Stimulated activated effector memory CD8-positive, alpha-beta T cell treated with anti-CD3 and anti-CD28 coated beads, Interleukin-12 subunit alpha, Interleukin-12 subunit beta, amount 100 ng/mL, for 72 hours (primary cell): ENCODE results near the gene HOXB8.

Source experiments
- ATAC-seq: fragments of 150-1000 bp; cut with Tn5 transposase; 2 replicates; pipeline ENCODE4 v1.10.0; 2021
- DNase-seq, 2 donors: peaks; one replicate each; pipeline ENCODE4 v3.0.0; 2021 to 2022; ENCODE audit warnings: low spot score in 2 of 2
- H3K27ac Mint-ChIP-seq: one replicate; pipeline ENCODE4 v1.8.0; 2022; ENCODE audit warnings: mild to moderate bottlenecking, mixed read lengths
- H3K36me3 Mint-ChIP-seq: one replicate; pipeline ENCODE4 v1.8.0; 2022; ENCODE audit warnings: mild to moderate bottlenecking, mixed read lengths
- H3K4me1 Mint-ChIP-seq: one replicate; pipeline ENCODE4 v1.8.0; 2022; ENCODE audit warnings: mixed read lengths
- H3K4me3 Mint-ChIP-seq: one replicate; pipeline ENCODE4 v1.8.0; 2022; ENCODE audit warnings: mild to moderate bottlenecking, mixed read lengths
- H3K9me3 Mint-ChIP-seq: one replicate; pipeline ENCODE4 v1.8.0; 2022; ENCODE audit warnings: mixed read lengths

Gene HOXB8

DNA sequence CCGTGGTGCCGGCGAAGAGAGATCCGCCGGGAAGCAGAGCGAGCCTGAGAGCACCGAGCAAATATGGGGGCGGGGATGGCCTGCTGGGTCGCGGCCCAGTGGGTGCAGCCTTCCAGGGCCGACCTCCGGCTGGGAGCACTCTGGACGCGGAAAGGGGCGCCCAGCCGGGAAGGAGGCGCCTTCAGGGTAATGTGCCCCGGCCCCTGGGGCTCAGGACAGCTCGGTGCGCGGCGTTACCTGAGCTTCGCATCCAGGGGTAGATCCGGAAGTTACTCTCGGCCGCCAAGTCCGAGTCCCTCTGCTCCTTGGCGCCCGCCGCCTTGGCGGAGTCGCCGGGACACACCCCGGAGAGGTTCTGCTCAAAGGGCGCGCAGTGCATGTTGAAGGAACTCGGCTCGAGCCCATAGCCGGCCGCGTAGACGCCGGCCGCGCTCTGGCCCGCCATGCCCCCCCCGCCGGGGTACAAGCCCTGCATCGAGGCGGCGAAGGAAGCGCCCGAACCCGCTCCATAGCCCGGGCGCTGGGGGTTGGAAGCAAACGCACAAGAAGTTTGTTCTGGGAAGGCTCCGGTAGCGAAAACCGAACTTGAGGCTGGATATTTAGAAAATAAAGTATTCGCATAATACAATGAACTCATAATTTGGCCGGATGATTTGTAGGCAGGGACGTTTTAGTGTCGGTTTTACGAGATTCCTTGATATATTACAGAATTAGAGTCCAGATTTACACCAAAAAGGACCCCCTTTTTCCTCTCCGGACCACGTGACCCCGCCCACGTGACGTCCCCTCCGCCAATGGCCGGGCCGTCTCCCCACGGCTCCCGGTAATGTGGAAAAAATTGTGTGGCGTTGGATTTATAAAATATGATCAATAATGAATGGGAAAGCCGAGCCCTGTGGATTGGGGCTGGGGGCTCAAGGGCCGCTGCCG, 4.5 kb downstream of the HOXB8 start, which contains the start of gene HOXB7:
TSS of gene HOXB7 (minus strand) at position 736 of the 930 bp plus-strand sequence. CDS start at position 637, 99 bp downstream.
- Mint-ChIP-seq H3K4me1 (peaks cover 52% of the 10 kb centered on the region), H3K36me3 (peaks cover 18% of the 10 kb centered on the region), H3K4me3 (peak within 1 kb of the TSS; percentile 94), H3K27ac (peak within 1 kb of the TSS; percentile 82), H3K9me3 (no peaks in the 10 kb centered on the region)
- DNase-seq (peak; percentile 58 to 87), ATAC-seq (peak; percentile 53)

DNA sequence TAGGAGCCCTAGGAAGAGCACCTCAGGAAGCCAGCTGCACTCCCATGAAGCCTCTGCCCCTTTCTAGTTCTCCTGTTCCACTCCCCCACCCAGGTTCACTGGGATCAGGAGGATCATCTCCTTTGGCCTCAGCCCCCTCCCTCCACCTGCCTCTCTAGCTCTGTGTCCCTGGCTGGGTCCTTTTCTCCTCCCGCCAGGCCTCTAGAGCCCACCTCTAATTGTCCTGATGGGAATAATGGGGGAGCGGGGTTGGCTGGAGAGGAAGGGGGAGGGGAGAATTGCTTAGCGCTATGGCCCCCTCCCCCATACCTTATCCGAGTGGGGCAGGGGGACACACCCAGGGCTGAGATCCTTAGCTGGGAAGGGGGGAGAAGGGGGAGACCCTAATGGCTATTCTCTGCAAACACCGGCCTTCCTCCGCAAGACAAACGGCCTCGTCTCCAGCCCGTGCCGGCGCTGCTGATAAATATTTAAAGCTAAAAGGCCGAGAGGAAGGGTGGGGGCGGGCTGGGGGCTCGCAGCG, 5.3 kb downstream of the HOXB8 start:
- Mint-ChIP-seq H3K9me3 (no peaks in the 10 kb centered on the region), H3K36me3 (peaks cover 18% of the 10 kb centered on the region), H3K27ac (peak overlapping the region; percentile 82), H3K4me3 (peak overlapping the region; percentile 94), H3K4me1 (peaks cover 48% of the 10 kb centered on the region)
- DNase-seq (no peak), ATAC-seq (no peak)

DNA sequence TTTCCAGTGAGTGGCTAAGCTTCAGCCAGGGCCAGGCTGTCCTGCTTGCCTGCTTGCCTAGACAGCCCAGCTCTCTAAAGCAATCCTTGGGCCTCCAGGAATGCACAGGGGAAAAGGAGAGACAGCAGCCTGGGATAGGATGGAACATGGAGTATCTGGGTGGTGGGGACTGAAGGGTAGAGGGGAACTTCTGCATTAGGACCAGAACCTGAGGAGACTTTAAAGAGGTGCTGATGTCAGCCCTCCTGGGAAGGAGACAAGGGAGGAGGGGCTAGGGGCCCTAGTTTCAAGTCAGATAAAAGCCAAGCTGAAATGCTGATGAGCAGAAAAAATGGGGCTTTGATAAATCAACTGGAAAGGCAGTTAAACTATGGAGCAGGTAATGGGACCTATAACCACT, 6.1 kb downstream of the HOXB8 start:
- DNase-seq, result no peak
- peak overlapping the region; percentile 21 for H3K27ac Mint-ChIP-seq
- ATAC-seq, result no peak
- peaks cover 18% of the 10 kb centered on the region for H3K36me3 Mint-ChIP-seq
- H3K4me1 Mint-ChIP-seq, result peaks cover 48% of the 10 kb centered on the region
- no peaks in the 10 kb centered on the region for H3K9me3 Mint-ChIP-seq
- peak overlapping the region; percentile 94 for H3K4me3 Mint-ChIP-seq

DNA sequence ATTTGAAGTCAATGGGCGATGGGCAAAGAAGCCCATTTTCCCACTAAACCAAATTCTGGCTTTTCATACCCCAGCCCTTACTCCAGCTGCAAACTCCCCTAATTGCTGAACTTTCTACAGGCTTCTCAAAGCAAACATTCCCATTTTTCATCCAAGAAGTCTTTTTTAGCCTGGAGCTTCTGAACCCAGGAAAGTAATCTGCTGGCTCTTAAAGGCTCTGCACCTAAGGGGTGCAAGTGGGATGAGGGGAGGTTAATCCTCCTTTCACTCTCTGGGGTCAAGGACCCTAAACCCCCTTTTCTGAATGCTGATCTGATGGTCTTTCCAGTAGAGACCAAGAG, 6.6 kb downstream of the HOXB8 start:
- H3K9me3 Mint-ChIP-seq, result no peaks in the 10 kb centered on the region
- no peak for DNase-seq
- ATAC-seq, result no peak
- H3K36me3 Mint-ChIP-seq, result peaks cover 14% of the 10 kb centered on the region
- H3K4me3 Mint-ChIP-seq, result peak overlapping the region; percentile 94
- H3K27ac Mint-ChIP-seq, result no peak overlapping the region
- H3K4me1 Mint-ChIP-seq, result peaks cover 48% of the 10 kb centered on the region

DNA sequence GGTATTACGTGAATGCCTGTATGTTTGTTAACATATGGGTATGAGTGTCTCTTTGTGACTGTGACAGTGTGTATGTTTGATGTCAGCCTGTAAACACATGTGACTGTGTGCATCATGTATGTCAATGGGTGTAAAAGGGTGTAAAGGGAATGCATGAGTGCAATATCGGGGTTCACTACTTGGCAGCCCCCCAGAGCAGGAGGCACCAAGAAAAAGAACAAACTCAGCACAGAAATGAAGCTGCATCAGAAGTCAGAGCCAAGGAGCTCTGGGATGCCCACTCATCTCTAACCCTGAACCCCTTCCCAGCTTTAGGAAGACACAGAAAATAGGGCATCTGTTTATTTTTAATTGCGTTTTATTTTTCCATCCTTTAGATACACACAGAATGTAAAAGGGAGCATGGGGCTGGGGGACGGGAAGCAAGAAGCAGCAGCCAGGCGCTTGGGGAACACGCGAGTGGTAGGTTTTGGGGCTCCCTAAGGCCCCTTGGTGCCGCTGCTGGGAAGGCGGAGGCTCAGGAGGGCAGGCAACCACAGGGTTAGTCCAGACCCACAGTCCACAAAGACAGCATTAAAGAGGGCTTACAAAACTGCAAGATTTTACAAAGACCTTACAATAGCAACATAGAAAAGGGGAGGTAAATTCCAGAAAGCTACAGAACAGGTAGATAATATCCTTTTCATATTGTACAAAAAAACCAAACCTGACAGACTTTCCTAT, 8.0 kb downstream of the HOXB8 start:
- Mint-ChIP-seq H3K4me1 (peaks cover 46% of the 10 kb centered on the region), H3K9me3 (no peaks in the 10 kb centered on the region), H3K27ac (no peak overlapping the region), H3K4me3 (no peak overlapping the region), H3K36me3 (peaks cover 14% of the 10 kb centered on the region)
- no peak for DNase-seq
- no peak for ATAC-seq

DNA sequence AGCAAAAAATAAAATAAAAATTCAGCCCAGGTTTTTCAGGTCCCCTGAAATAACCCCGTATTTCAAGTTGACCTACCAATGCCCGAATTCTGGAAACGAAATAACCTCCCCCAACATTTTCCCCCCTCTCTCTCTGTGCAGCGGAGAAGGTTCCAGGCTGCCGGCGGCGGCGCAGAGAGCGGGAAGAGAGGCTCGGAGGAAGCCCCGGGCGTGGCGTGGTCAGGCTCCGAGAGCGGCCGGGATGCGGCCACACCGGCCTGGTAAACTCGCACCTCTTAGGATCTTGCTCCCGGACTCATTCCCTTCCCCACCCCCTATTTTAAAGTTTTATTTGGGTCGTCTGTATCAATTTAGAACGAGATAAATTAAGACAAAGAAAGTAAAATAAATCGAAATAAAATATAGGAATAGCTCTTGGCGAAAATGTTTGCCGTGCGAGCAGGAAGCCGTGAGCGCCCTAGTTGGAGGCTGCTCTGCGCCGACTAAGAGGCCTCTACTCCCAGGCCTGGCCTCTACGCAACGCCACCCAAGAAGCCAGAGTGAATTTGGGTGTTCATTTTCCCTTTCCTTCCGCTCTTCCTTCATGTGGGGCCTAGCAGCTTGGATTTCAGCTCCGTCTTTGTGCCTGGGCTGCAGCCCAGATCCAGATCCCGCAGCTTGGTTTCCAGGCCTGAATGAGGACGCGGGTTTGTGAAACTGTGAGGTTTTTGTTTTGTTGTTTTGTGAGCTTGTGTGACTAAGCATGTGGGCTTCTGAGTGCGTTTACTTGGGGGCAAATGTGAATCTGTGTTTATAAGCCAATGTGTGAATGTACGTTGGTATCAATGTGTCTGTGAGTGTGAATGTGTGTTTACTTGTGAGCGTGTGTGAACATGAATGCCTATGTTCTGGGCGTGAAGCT, 8.9 kb downstream of the HOXB8 start:
- DNase-seq (no peak), ATAC-seq (no peak)
- H3K9me3 Mint-ChIP-seq, result no peaks in the 10 kb centered on the region
- peaks cover 44% of the 10 kb centered on the region for H3K4me1 Mint-ChIP-seq
- peaks cover 14% of the 10 kb centered on the region for H3K36me3 Mint-ChIP-seq
- H3K4me3 Mint-ChIP-seq, result no peak overlapping the region
- H3K27ac Mint-ChIP-seq, result no peak overlapping the region

DNA sequence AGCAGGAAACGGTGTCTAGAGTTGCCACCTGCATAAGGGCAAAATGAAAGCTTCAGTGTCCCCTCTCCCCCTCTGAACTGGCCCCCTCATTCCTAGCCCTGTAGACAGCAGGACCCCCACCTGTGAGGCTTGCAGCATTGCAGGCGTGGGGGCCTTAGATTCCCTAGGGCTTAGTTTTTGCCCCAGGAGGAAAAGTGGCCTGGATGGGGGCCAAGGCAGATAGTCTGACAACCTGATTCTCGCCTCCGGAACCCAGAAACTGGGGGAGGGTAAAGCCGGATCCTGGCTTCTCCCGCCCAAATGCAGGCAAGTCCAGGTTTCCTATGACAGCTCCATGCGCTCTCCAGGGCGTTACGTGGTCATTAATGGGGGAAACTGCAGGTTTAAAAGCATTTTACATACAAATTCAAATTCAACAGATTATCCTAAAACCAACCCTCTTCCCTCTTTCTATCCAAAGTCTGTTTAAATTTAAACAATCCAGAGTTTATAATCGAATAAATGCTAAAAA, 9.6 kb downstream of the HOXB8 start:
- no peak for ATAC-seq
- Mint-ChIP-seq H3K4me1 (peaks cover 38% of the 10 kb centered on the region), H3K36me3 (peaks cover 8% of the 10 kb centered on the region), H3K27ac (no peak overlapping the region), H3K9me3 (no peaks in the 10 kb centered on the region), H3K4me3 (no peak overlapping the region)
- no peak for DNase-seq

DNA sequence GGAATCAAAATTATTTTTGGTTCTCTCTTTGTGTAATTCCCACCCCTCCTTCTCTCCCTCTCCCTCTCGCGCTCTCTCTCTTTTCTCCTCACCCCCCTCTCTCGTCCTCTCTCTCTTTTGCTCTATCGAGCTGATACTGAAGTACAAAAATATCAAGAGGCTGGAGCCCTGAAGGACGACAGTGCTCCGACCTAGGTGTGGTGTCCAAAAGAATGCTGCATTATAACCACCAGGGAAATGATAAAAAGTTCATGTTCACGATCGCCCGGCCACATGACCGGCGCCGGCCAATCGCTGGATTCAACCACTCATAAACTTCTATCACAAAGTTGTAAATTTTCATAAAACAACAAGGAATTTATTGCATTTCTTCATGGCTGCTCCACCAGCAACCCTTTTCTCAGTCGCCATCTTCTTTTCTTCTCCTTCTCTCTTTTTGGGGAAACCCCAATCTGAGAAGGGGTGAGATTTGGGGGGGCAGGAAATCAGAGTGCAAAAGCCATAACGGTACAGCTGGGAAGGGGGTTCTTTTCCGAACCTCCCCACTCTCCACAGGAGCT, 10.2 kb downstream of the HOXB8 start, which contains the start of gene HOXB6:
TSS of gene HOXB6 (minus strand) at position 217 of the 560 bp plus-strand sequence. CDS start 6,836 bp downstream, outside the sequence.
- Mint-ChIP-seq H3K4me3 (peak within 1 kb of the TSS; percentile 48), H3K4me1 (peaks cover 38% of the 10 kb centered on the region), H3K36me3 (peaks cover 8% of the 10 kb centered on the region), H3K9me3 (no peaks in the 10 kb centered on the region), H3K27ac (no peak within 1 kb of the TSS)
- no peak for ATAC-seq
- DNase-seq, result no peak

DNA sequence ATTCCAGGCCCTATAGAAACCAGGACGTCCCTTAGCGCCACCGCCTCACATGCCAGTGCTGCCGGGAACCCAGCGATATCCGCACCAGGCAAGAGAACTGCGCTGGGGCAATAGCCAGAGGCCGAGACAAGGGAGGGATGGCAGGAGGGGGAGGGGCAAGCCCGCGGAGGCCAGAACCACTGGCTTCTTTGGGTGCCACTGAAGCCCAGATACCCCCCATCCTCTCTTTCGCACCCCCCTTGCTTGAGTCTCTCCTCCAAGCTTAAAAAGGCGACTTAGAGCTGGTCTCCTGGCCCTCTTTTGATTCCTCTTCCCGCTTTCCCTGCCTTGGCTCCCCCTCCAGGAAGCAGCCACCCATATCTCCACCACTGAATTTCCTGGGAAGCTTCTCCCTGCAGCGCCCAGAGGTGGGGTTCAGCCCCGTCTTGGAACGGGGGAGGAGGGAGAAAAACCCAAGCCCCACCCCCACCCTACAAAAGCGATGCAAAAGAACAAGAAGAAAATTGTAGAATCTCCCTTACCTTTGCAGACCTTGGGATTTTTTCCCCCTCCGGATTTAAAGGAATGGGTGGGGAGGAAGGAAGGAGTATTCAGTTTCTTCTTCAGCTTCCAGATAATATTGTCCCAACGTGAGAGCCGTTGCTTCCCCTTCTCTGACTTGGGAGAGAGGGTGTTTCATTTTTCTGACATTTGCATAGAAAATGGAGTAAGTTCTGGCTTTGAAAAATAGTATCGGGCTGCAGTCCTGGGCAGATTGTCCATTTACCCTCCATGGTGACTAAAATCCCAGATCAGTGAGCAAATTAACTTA, 10.9 kb downstream of the HOXB8 start:
- H3K36me3 Mint-ChIP-seq, result peaks cover 7% of the 10 kb centered on the region
- ATAC-seq (no peak), DNase-seq (no peak)
- no peaks in the 10 kb centered on the region for H3K9me3 Mint-ChIP-seq
- peaks cover 38% of the 10 kb centered on the region for H3K4me1 Mint-ChIP-seq
- no peak overlapping the region for H3K27ac Mint-ChIP-seq
- H3K4me3 Mint-ChIP-seq, result peak overlapping the region; percentile 48

DNA sequence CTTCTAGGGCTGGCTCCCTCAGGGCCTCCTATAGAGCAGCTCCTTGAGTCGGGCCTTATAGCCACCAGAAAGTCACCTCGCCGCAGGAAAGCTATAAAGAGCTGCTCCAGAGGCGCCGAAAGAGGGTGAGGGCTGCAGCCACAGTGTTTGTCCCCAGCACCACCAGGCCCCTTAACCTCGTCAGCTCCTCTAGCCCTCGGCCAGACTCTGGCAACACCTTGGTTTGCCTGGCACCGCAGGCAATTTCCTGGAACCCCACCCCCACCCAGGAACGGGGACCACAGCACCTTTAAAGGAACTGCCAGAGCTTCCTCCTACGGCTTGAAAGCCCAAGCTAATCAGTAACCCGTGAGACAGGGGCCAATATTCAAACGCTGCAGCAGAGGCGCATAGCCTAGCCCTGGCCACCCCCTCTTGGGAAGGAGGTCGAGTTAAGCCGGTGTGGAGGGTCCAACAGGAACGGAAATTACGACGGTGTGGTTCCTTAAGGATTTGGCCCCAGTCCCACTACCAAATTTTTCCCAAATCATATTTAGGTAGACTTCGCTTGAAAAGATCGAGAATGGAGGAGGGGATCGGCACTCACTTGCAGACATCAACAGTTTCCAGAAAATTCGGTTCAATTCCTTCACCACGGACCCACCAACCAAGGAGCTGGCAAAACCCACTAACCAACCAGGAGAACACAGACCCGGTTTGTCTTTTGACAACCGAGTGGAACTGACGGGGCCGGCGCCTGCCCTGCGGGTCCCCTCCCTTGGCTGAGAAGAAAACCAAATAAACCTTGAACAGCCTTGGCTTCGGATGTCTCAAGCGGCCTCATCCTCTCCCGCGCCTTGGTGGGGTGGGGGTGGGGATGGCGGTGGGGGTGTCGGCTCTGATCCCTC, 13.3 kb downstream of the HOXB8 start:
- ATAC-seq (no peak), DNase-seq (no peak)
- H3K9me3 Mint-ChIP-seq, result no peaks in the 10 kb centered on the region
- peaks cover 49% of the 10 kb centered on the region for H3K4me1 Mint-ChIP-seq
- no peaks in the 10 kb centered on the region for H3K36me3 Mint-ChIP-seq
- H3K4me3 Mint-ChIP-seq, result peak overlapping the region; percentile 55
- no peak overlapping the region for H3K27ac Mint-ChIP-seq

DNA sequence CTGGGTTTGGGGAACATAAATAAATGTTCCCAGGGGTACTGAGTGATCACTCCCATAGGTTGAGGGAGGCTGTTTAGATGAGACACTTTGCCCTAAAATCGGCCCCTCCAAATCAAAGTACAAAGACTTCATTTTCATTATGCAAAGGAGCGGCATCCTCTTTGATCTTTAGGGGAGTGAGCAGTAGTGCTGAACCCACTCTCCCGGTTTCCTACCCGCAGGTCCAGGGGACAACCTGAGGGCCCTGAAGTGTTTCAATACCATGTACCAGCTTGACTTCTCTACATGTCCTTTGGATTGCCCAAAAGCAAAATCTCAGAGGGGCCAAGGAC, 13.9 kb downstream of the HOXB8 start:
- H3K9me3 Mint-ChIP-seq, result no peaks in the 10 kb centered on the region
- ATAC-seq (no peak), DNase-seq (no peak)
- no peak overlapping the region for H3K4me3 Mint-ChIP-seq
- peaks cover 55% of the 10 kb centered on the region for H3K4me1 Mint-ChIP-seq
- H3K36me3 Mint-ChIP-seq, result no peaks in the 10 kb centered on the region
- no peak overlapping the region for H3K27ac Mint-ChIP-seq

DNA sequence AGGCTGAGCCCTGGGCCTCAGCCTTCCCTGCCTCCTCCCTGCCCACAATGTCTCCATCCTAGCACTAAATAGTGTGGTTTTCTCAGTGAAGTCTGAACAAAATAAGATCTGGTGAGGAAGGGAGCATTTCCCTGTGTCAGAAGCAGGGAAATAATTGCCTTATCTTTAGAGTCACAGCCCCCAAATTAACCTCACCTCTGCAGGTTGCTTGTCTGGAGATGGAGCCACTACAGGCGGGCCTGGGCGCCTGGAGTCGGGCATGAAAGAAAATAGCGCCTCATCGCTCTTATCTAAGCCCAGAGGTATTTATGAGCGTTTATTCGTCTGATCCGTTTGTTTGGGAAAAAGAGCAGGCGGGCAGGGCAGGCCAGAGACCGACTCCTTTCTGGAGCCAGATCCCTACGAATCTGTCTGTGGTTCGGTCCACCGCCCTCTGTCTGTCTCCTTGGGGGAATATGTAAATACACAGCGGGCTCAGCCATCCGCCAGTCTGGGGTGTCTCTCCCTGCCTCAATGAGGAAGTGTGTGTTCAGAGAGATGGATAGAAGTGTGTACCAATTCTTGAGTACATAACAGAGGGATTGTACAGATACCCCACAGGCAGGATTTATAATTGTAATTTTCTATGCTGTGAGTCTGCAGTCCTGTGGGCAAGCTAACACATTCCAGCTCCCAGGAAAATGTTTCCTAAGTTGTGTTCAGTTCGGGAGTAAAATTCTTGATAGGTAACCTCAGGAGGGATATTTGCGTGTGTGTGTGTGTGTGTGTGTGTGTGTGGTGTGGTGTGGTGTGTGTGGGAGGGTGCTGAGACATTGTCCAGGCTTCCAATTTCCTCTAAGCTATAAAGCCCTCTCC, 14.6 kb downstream of the HOXB8 start:
- Mint-ChIP-seq H3K27ac (no peak overlapping the region), H3K4me3 (no peak overlapping the region), H3K36me3 (no peaks in the 10 kb centered on the region), H3K9me3 (no peaks in the 10 kb centered on the region), H3K4me1 (peaks cover 58% of the 10 kb centered on the region)
- ATAC-seq (no peak), DNase-seq (no peak)
